GM13976 (cell line): Measurements from ENCODE around the gene CAPN15.

Source experiments
- DNase-seq: peaks from one replicate; pipeline ENCODE4 v3.0.0; 2012; ENCODE audit warnings: low spot score
- CTCF ChIP-seq: IDR thresholded peaks from 2 replicates; pipeline ENCODE4 v1.5.1; 2012; ENCODE audit warnings: borderline replicate concordance, mild to moderate bottlenecking; ENCODE audit not compliant: insufficient read depth; ENCODE audit errors: extremely low read depth, missing control alignments, control extremely low read depth
- in situ Hi-C: fragments of 300-500 bp; cut with MboI; formaldehyde crosslinking; loops from one replicate; pipeline ENCODE4 v1.12.0; 2022; ENCODE audit warnings: low sequenced_read_pairs, mixed read lengths, inconsistent platforms; ENCODE audit not compliant: unreplicated experiment

Gene CAPN15

GRCh38 chr16:507996-508395 is 19.5 kb upstream of the CAPN15 start:
- no peak for DNase-seq
- no peak for TF ChIP-seq CTCF
- in situ Hi-C loops = no loop called here

- TF ChIP-seq CTCF = no peak
- in situ Hi-C loops = no loop called here
- no peak for DNase-seq
Measured at GRCh38 chr16:508884-509736, 18.4 kb upstream of the CAPN15 start.

GRCh38 chr16:510066-510825 is 17.3 kb upstream of the CAPN15 start:
- DNase-seq = no peak
- in situ Hi-C loops = no loop called here

GRCh38 chr16:512802-513201 is 14.7 kb upstream of the CAPN15 start:
- TF ChIP-seq CTCF = no peak
- no peak for DNase-seq
- in situ Hi-C loops = no loop called here

More at GRCh38 chr16:510066-510825, 17.3 kb upstream of the CAPN15 start:
- no peak for TF ChIP-seq CTCF

GRCh38 chr16:513950-514349 is 13.6 kb upstream of the CAPN15 start:
- TF ChIP-seq CTCF = no peak
- in situ Hi-C loops = no loop called here
- no peak for DNase-seq

GRCh38 chr16:515175-515938 is 12.2 kb upstream of the CAPN15 start:
- in situ Hi-C loops = no loop called here
- DNase-seq = no peak
- TF ChIP-seq CTCF = no peak
